Transverse colon (tissue), 4 donors: ENCODE data around the gene ETNPPL.

Source experiments
- CTCF ChIP-seq, 5 experiments: fragments of 200-600 bp in 3 of 5; fragments of 450-650 bp in 2 of 5; sonication (generic) in 3 of 5; IDR thresholded peaks; 1 replicate in 2 of 5; 2 replicates in 3 of 5; pipeline ENCODE4 v1.5.1; 2016 to 2017; ENCODE audit warnings: antibody characterized with exemption in 5 of 5, inconsistent platforms in 3 of 5, mild to moderate bottlenecking in 2 of 5, moderate library complexity in 1 of 5
- POLR2A ChIP-seq: fragments of 450-650 bp; IDR thresholded peaks from one replicate; pipeline ENCODE4 v1.6.1; 2016; ENCODE audit warnings: antibody characterized with exemption, mild to moderate bottlenecking, moderate library complexity
- POLR2AphosphoS5 ChIP-seq, 3 donors: sonication (generic); formaldehyde crosslinking; IDR thresholded peaks; one replicate each; pipeline ENCODE4 v1.6.1; 2016; ENCODE audit warnings: antibody characterized with exemption in 3 of 3

DNA sequence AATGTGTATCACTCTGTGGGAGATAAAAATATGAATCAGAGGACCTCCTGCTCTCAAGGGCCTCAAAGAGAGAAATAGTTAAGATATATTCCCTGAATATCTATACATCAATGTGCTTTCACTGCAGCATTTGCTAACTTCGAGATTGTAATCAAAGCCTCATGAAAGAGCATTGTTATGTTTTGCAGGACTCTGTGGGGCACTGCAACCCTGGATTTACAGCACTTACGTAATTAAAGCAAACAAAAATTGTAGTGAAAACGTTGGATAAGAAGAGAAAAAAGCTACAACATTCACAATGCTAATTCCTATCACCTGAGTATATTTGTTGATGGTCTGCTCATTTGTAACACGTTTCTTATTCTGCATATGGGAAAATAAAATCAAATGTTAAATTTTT is 48.0 kb downstream of the ETNPPL start:
- TF ChIP-seq CTCF (IDR thresholded peaks at IDR 0.05) = no peak
- no peak for TF ChIP-seq POLR2AphosphoS5 (IDR thresholded peaks at IDR 0.05)
- no peak for TF ChIP-seq POLR2A
